Rectal smooth muscle tissue (tissue), 1 donor: Measurements from ENCODE around the gene TMEM86A.

Source experiments
- H3K27ac ChIP-seq: one replicate; pipeline ENCODE4 v1.7.0; 2013; ENCODE audit warnings: low read depth, low read length, inconsistent platforms
- H3K27me3 ChIP-seq: one replicate; pipeline ENCODE4 v1.7.0; 2013; ENCODE audit warnings: low read length; ENCODE audit not compliant: control insufficient read depth, insufficient read depth
- H3K36me3 ChIP-seq: one replicate; pipeline ENCODE4 v1.7.0; 2013; ENCODE audit warnings: low read length; ENCODE audit not compliant: control insufficient read depth, insufficient read depth
- H3K4me1 ChIP-seq: one replicate; pipeline ENCODE4 v1.7.0; 2013; ENCODE audit warnings: low read length; ENCODE audit not compliant: control insufficient read depth, insufficient read depth
- H3K4me3 ChIP-seq: one replicate; pipeline ENCODE4 v1.7.0; 2013; ENCODE audit warnings: low read length
- H3K9ac ChIP-seq: one replicate; pipeline ENCODE4 v1.7.0; 2013; ENCODE audit warnings: low read length

TMEM86A gene

GRCh38 chr11:18752502-18752901 is 53.9 kb downstream of the TMEM86A start:
- Histone ChIP-seq H3K27me3 (no peaks in the 10 kb centered on the region), H3K27ac (no peak overlapping the region), H3K4me3 (no peak overlapping the region), H3K4me1 (no peaks in the 10 kb centered on the region), H3K9ac (no peak overlapping the region), H3K36me3 (no peaks in the 10 kb centered on the region)

GRCh38 chr11:18754308-18754707 is 55.7 kb downstream of the TMEM86A start:
- no peaks in the 10 kb centered on the region for H3K36me3 ChIP-seq
- H3K27me3 ChIP-seq, result no peaks in the 10 kb centered on the region
- H3K4me3 ChIP-seq, result no peak overlapping the region
- no peaks in the 10 kb centered on the region for H3K4me1 ChIP-seq
- no peak overlapping the region for H3K27ac ChIP-seq
- H3K9ac ChIP-seq, result no peak overlapping the region
